Measurements from ENCODE around the gene SYT12.

Gene SYT12

DNA sequence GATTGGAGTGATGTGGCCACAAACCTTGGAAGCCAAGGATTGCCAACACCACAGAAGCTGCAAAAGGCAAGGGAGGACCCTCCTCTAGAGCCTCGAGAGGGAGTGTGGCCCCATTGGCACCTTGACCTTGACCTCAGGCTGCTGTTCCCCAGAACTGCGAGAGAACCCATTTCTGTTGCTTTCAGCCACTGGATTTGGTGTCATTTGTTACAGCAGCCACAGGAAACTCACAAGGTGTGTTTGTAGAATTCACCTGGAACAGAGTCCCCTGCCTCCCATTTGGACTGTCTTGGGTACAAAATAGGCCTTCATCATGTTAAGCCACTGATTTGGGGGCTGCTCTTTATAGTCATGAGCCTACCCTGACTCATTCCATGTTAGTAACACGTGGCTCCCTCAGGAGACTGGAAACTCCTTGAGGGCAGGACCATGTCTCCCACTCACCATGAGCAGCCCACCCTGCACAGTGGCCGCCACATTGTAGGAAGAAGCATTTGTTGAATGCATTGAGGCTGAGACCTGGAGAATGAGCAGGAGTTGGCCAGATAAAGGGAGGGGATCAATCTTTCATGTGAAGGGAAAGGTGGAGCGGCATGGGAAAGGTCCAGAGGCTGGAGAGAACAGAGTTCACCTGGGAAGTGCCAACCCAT, 39.5 kb upstream of the SYT12 start:
- Histone ChIP-seq H3K9me2 (replicated peaks; ENCODE audit: control insufficient read depth, low read length) (no peaks in the 10 kb centered on the region), H3K27me3 (ENCODE audit: control insufficient read depth, low read length) (peaks cover 9% of the 10 kb centered on the region; the same call in 1 of the 2 replicates), H4K20me1 (ENCODE audit: control insufficient read depth, insufficient read depth, low read depth, low read length) (no peaks in the 10 kb centered on the region), H3K4me3 (ENCODE audit: low read length) (no peak overlapping the region), H3K4me1 (ENCODE audit: control insufficient read depth, low read length) (peaks cover 11% of the 10 kb centered on the region), H3K79me2 (ENCODE audit: control insufficient read depth, low read length) (no peaks in the 10 kb centered on the region), H3K27ac (ENCODE audit: low read depth, low read length) (no peak overlapping the region), H3K9me3 (ENCODE audit: control insufficient read depth, insufficient read depth, low read length) (no peaks in the 10 kb centered on the region), H3K36me3 (ENCODE audit: control insufficient read depth, low read length) (no peaks in the 10 kb centered on the region), H3K4me2 (ENCODE audit: low read length) (no peak overlapping the region), H3F3A (ENCODE audit: control insufficient read depth, insufficient read depth) (no peaks in the 10 kb centered on the region)
- TF ChIP-seq CTCF (IDR thresholded peaks at IDR 0.05; ENCODE audit: low read depth, low read length, poor library complexity, severe bottlenecking) (no peak), EZH2phosphoT487 (IDR thresholded peaks at IDR 0.05; ENCODE audit: borderline replicate concordance, low read length) (no peak)

GRCh38 chr11:66985508-66986177, 37.3 kb upstream of the SYT12 start:
- Histone ChIP-seq H3K27me3 (ENCODE audit: control insufficient read depth, low read length) (peaks cover 9% of the 10 kb centered on the region; the same call in 1 of the 2 replicates), H3K4me3 (ENCODE audit: low read length) (no peak overlapping the region), H3K9me2 (replicated peaks; ENCODE audit: control insufficient read depth, low read length) (no peaks in the 10 kb centered on the region), H3K79me2 (ENCODE audit: control insufficient read depth, low read length) (no peaks in the 10 kb centered on the region), H4K20me1 (ENCODE audit: control insufficient read depth, insufficient read depth, low read depth, low read length) (no peaks in the 10 kb centered on the region), H3F3A (ENCODE audit: control insufficient read depth, insufficient read depth) (no peaks in the 10 kb centered on the region), H3K36me3 (ENCODE audit: control insufficient read depth, low read length) (no peaks in the 10 kb centered on the region), H3K9me3 (ENCODE audit: control insufficient read depth, insufficient read depth, low read length) (no peaks in the 10 kb centered on the region), H3K4me2 (ENCODE audit: low read length) (no peak overlapping the region), H3K27ac (ENCODE audit: low read depth, low read length) (no peak overlapping the region), H3K4me1 (ENCODE audit: control insufficient read depth, low read length) (peaks cover 11% of the 10 kb centered on the region)
- TF ChIP-seq EZH2phosphoT487 (IDR thresholded peaks at IDR 0.05; ENCODE audit: borderline replicate concordance, low read length) = no peak
- TF ChIP-seq CTCF (IDR thresholded peaks at IDR 0.05; ENCODE audit: low read depth, low read length, poor library complexity, severe bottlenecking) = no peak

DNA sequence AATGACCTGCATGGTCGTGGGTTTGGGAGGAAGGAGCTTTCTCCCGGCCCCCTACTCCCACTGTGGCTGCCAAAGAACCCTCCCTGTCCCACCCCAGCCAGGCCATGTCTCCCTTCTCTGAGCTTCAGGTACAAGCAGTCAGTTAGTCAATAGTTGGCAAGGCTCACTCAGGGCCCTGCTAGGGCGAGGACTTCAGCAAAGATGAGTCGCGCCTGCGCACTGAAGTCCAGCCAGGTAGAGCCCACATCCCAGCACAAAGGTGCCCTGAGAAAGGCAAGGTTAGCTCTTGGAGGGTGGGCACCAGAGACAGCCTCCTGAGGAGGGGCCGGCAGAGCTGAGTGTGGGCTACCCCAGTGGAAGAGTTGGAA, 36.8 kb upstream of the SYT12 start:
- H3K79me2 ChIP-seq (ENCODE audit: control insufficient read depth, low read length) = no peaks in the 10 kb centered on the region
- no peak overlapping the region for H3K27ac ChIP-seq (ENCODE audit: low read depth, low read length)
- no peaks in the 10 kb centered on the region for H3K36me3 ChIP-seq (ENCODE audit: control insufficient read depth, low read length)
- peaks cover 11% of the 10 kb centered on the region for H3K4me1 ChIP-seq (ENCODE audit: control insufficient read depth, low read length)
- no peaks in the 10 kb centered on the region for H3K9me3 ChIP-seq (ENCODE audit: control insufficient read depth, insufficient read depth, low read length)
- no peaks in the 10 kb centered on the region for H3F3A ChIP-seq (ENCODE audit: control insufficient read depth, insufficient read depth)
- H3K4me2 ChIP-seq (ENCODE audit: low read length) = no peak overlapping the region
- H3K27me3 ChIP-seq (ENCODE audit: control insufficient read depth, low read length) = peaks cover 9% of the 10 kb centered on the region; the same call in 1 of the 2 replicates
- H4K20me1 ChIP-seq (ENCODE audit: control insufficient read depth, insufficient read depth, low read depth, low read length) = no peaks in the 10 kb centered on the region
- no peaks in the 10 kb centered on the region for H3K9me2 ChIP-seq (replicated peaks; ENCODE audit: control insufficient read depth, low read length)
- TF ChIP-seq CTCF (IDR thresholded peaks at IDR 0.05; ENCODE audit: low read depth, low read length, poor library complexity, severe bottlenecking) (no peak), EZH2phosphoT487 (IDR thresholded peaks at IDR 0.05; ENCODE audit: borderline replicate concordance, low read length) (no peak)
- no peak overlapping the region for H3K4me3 ChIP-seq (ENCODE audit: low read length)
